Measurements from ENCODE around the gene REP15. TPM values are rescaled to one million over a fixed set of nuclear protein-coding genes. Genes with fewer than 3 reads are reported as not detected.

The REP15 gene
- total RNA-seq, 1 experiment from 2014 or later, result 0.86 TPM

GRCh38 chr12:27703720-27704452, 7.6 kb downstream of the REP15 start (continued):
- TF ChIP-seq REST (IDR thresholded peaks at IDR 0.05; ENCODE audit: low read depth) (no peak), TCF7L2 (IDR thresholded peaks at IDR 0.05; ENCODE audit: borderline replicate concordance, extremely low read depth, insufficient read depth, insufficient read length) (no peak), ZNF274 (IDR thresholded peaks at IDR 0.05; ENCODE audit: low read depth, low read length) (no peak), SP1 (IDR thresholded peaks at IDR 0.05; ENCODE audit: low read depth) (no peak), POLR2AphosphoS5 (IDR thresholded peaks at IDR 0.05; ENCODE audit: low read depth, low read length) (peak; percentile 36; the same call in 1 of the 2 replicates), CTCF (IDR thresholded peaks at IDR 0.05 in 2 of 3, conservative IDR thresholded peaks at IDR 0.05 in 1 of 3; ENCODE audit: borderline replicate concordance in 1 of 3, insufficient read depth in 1 of 3, low read depth in 2 of 3, low read length in 2 of 3) (peak; percentile 73 to 97 (median 89)), ATF3 (IDR thresholded peaks at IDR 0.05) (no peak), SIN3A (IDR thresholded peaks at IDR 0.05; ENCODE audit: low read depth) (no peak)

All from HCT116 (cell line).